A549 treated with CpdA at 1 μM for 4 hours (cell line): Measurements from ENCODE around the gene MKRN3. TPM values are rescaled to one million over a fixed set of nuclear protein-coding genes. Genes with fewer than 3 reads are reported as not detected.

Experiments
- total RNA-seq: library from RNA; stranded (reverse); fragments of 200-300 nt; extraction: Qiagen RNA extraction; gene quantifications from 5 replicates; pipeline ENCODE4 v1.2.3, GENCODE V29; 2022; ENCODE audit warnings: low read depth

Gene MKRN3
- 1.6 to 4.6 TPM (median 2.5 TPM) in 5 replicates for total RNA-seq

DNA sequence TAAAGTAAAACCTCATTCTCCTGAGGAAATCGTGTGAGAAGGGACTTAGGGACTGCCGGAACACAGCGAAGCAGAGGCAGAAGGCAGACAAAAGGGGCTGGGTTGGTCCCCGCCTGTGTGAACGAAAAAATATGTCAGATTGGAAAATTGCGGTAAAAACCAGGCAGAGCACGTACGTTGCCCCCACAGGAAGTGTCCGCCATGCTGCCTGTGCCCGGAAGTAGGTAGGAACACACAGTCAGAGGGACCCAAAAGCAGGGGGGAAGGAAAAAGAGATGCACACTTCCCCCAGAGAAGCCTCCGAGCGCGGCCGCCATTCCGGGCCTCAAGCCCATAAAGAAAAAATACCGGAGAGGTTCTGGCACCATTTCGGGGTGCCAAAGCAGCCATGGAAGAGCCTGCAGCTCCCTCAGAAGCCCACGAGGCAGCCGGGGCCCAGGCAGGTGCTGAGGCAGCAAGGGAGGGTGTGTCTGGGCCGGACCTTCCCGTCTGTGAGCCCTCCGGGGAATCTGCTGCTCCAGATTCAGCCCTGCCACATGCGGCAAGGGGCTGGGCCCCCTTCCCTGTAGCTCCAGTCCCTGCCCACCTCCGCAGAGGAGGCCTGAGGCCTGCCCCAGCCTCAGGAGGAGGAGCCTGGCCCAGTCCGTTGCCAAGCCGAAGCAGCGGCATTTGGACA, at the start of gene MKRN3:
MKRN3 (plus strand) TSS at position 280 of the 676 bp plus-strand sequence; CDS start at position 389, 109 bp downstream.

Other genes with a start within 250 kb of the MKRN3 start
- gene GOLGA6L26, start 231.5 kb upstream of the MKRN3 start, total RNA-seq, result not detected in 5 replicates
- gene GOLGA8S, start 210.9 kb upstream of the MKRN3 start, total RNA-seq, result 0.10 to 0.20 TPM (median 0.15 TPM) in 5 replicates
- not detected in 5 replicates for gene GOLGA6L2, start 118.4 kb upstream of the MKRN3 start, total RNA-seq
- gene MAGEL2, start 82.2 kb downstream of the MKRN3 start, total RNA-seq, result not detected in 5 replicates
- gene NDN, start 121.6 kb downstream of the MKRN3 start, total RNA-seq, result 0.08 to 0.24 TPM in 2 of 5 replicates, not detected in the others